H1 (cell line): ENCODE results near the gene SCG2. TPM values are rescaled to one million over a fixed set of nuclear protein-coding genes. Genes with fewer than 3 reads are reported as not detected.

ENCODE experiments used
- CTCF ChIA-PET: fragments of 300-600 bp; sonication (Branson Sonifier 250); formaldehyde crosslinking; loops from one replicate; lab custom pipeline; 2021; ENCODE audit not compliant: partially characterized antibody; lab: Charles Lee
- POLR2A ChIA-PET: fragments of 300-600 bp; sonication (Branson Sonifier 250); formaldehyde crosslinking; loops from one replicate; lab custom pipeline; 2021; ENCODE audit warnings: inconsistent platforms; ENCODE audit not compliant: partially characterized antibody; lab: Charles Lee
- DNase-seq, 2 experiments: peaks; one replicate each; pipeline versions ENCODE4 v3.0.0 to v3.0.0-alpha.2; 2010 to 2022; ENCODE audit warnings: low spot score in 2 of 2, low read depth in 1 of 2, mixed read lengths in 1 of 2
- FAIRE-seq: peaks from 2 replicates; lab custom pipeline; 2011; peaks lifted over from hg19 to GRCh38; lab: Jason Lieb, UNC
- H2AFZ ChIP-seq: 2 replicates; pipeline ENCODE4 v1.8.1; 2012; ENCODE audit warnings: low read length, inconsistent platforms
- H2AK5ac ChIP-seq: 2 replicates; pipeline ENCODE4 v1.6.1; 2013; ENCODE audit warnings: low read depth, low read length
- H2BK120ac ChIP-seq: replicated peaks from 2 replicates; pipeline ENCODE3; 2013; ENCODE audit warnings: low read depth, low read length, inconsistent platforms
- H2BK12ac ChIP-seq: 2 replicates; pipeline ENCODE4 v1.6.1; 2013; ENCODE audit warnings: low read depth, low read length
- H2BK15ac ChIP-seq: 2 replicates; pipeline ENCODE4 v1.6.1; 2013; ENCODE audit warnings: low read length
- H2BK20ac ChIP-seq: 2 replicates; pipeline ENCODE4 v1.6.1; 2013; ENCODE audit warnings: low read length
- H2BK5ac ChIP-seq: 2 replicates; pipeline ENCODE4 v1.6.1; 2013; ENCODE audit warnings: low read depth, low read length
- H3K14ac ChIP-seq: 2 replicates; pipeline ENCODE4 v1.6.1; 2013; ENCODE audit warnings: inconsistent platforms; ENCODE audit not compliant: insufficient read length
- H3K18ac ChIP-seq: 2 replicates; pipeline ENCODE4 v1.6.1; 2013; ENCODE audit warnings: low read length; ENCODE audit errors: extremely low read depth
- H3K23ac ChIP-seq: 2 replicates; pipeline ENCODE4 v1.6.1; 2013; ENCODE audit warnings: inconsistent platforms; ENCODE audit not compliant: insufficient read length
- H3K23me2 ChIP-seq: 2 replicates; pipeline ENCODE4 v1.6.1; 2013; ENCODE audit warnings: low read depth, low read length
- H3K27ac ChIP-seq: 2 replicates; pipeline ENCODE4 v1.6.1; 2011; ENCODE audit warnings: low read depth, low read length, inconsistent platforms
- H3K27me3 ChIP-seq, 4 experiments: replicated peaks in 1 of 4; 1 replicate in 1 of 4; 2 replicates in 3 of 4; pipeline versions ENCODE4 v1.6.1 to v1.8.1; 2011 to 2013; ENCODE audit warnings: low read length in 3 of 4, mild to moderate bottlenecking in 3 of 4, inconsistent platforms in 2 of 4, mixed read lengths in 2 of 4, moderate library complexity in 1 of 4; ENCODE audit not compliant: control insufficient read depth in 3 of 4, insufficient read depth in 3 of 4; ENCODE audit errors: extremely low read depth in 1 of 4
- H3K36me3 ChIP-seq, 4 experiments: 2 replicates each; pipeline versions ENCODE4 v1.6.1 to v1.8.1; 2011 to 2013; ENCODE audit warnings: mild to moderate bottlenecking in 4 of 4, low read length in 3 of 4, moderate library complexity in 2 of 4, control low read depth in 1 of 4, inconsistent platforms in 1 of 4; ENCODE audit not compliant: insufficient read depth in 4 of 4, control insufficient read depth in 2 of 4
- H3K4ac ChIP-seq: replicated peaks from 2 replicates; pipeline ENCODE3; 2013; ENCODE audit warnings: low read length, low read depth, mixed read lengths, inconsistent platforms; ENCODE audit not compliant: insufficient read length
- H3K4me1 ChIP-seq, 4 experiments: replicated peaks in 1 of 4; 1 replicate in 1 of 4; 2 replicates in 3 of 4; pipeline versions ENCODE4 v1.6.1 to v1.8.1; 2011 to 2013; ENCODE audit warnings: low read length in 3 of 4, inconsistent platforms in 2 of 4, mixed read lengths in 1 of 4; ENCODE audit not compliant: insufficient read depth in 4 of 4, control insufficient read depth in 3 of 4
- H3K4me2 ChIP-seq, 2 experiments: 2 replicates each; pipeline versions ENCODE4 v1.6.1 to v1.8.1; 2011 to 2013; ENCODE audit warnings: low read depth in 2 of 2, low read length in 2 of 2, control low read depth in 1 of 2, inconsistent platforms in 1 of 2, mild to moderate bottlenecking in 1 of 2; ENCODE audit not compliant: insufficient read depth in 1 of 2
- H3K4me3 ChIP-seq, 4 experiments: fragments of 200-600, 300-600 bp in 1 of 4; sonication (generic), shearing (Covaris generic), sonication (Bioruptor Twin) in 1 of 4; 2 replicates each; pipeline versions ENCODE4 v1.5.1 to v1.8.1; 2011 to 2016; ENCODE audit warnings: low read length in 4 of 4, low read depth in 3 of 4, control low read depth in 2 of 4, inconsistent platforms in 2 of 4, mild to moderate bottlenecking in 2 of 4, mixed read lengths in 1 of 4, moderate library complexity in 1 of 4; ENCODE audit not compliant: insufficient read depth in 2 of 4; ENCODE audit errors: extremely low read depth in 1 of 4
- H3K56ac ChIP-seq: replicated peaks from 2 replicates; pipeline ENCODE3; 2013; ENCODE audit warnings: low read depth, mild to moderate bottlenecking, mixed read lengths, low read length, inconsistent platforms; ENCODE audit not compliant: insufficient read length
- H3K79me1 ChIP-seq: 2 replicates; pipeline ENCODE4 v1.6.1; 2013; ENCODE audit warnings: low read depth, low read length, control low read depth
- H3K79me2 ChIP-seq, 2 experiments: 2 replicates each; pipeline versions ENCODE4 v1.6.1 to v1.8.1; 2012 to 2013; ENCODE audit warnings: low read length in 2 of 2, mild to moderate bottlenecking in 2 of 2, inconsistent platforms in 1 of 2; ENCODE audit not compliant: insufficient read depth in 2 of 2, control insufficient read depth in 1 of 2
- H3K9ac ChIP-seq, 4 experiments: replicated peaks in 1 of 4; 1 replicate in 1 of 4; 2 replicates in 3 of 4; pipeline versions ENCODE4 v1.6.1 to v1.8.1; 2011 to 2013; ENCODE audit warnings: low read depth in 3 of 4, low read length in 3 of 4, control low read depth in 2 of 4, mild to moderate bottlenecking in 2 of 4, moderate library complexity in 2 of 4, inconsistent platforms in 1 of 4; ENCODE audit errors: extremely low read depth in 1 of 4
- H3K9me3 ChIP-seq, 2 experiments: 2 replicates each; pipeline versions ENCODE4 v1.6.1 to v1.8.1; 2012 to 2013; ENCODE audit warnings: mild to moderate bottlenecking in 2 of 2, moderate library complexity in 2 of 2, control low read depth in 1 of 2, inconsistent platforms in 1 of 2, low read depth in 1 of 2, low read length in 1 of 2, mixed read lengths in 1 of 2; ENCODE audit not compliant: insufficient read depth in 2 of 2
- H4K20me1 ChIP-seq, 2 experiments: replicated peaks in 1 of 2; 2 replicates each; pipeline versions ENCODE3 to v1.8.1; 2011 to 2013; ENCODE audit warnings: inconsistent platforms in 2 of 2, low read length in 2 of 2, mild to moderate bottlenecking in 1 of 2; ENCODE audit not compliant: insufficient read depth in 2 of 2, control insufficient read depth in 1 of 2
- H4K5ac ChIP-seq: 2 replicates; pipeline ENCODE4 v1.6.1; 2013; ENCODE audit warnings: low read length, low read depth, mixed read lengths, inconsistent platforms; ENCODE audit not compliant: insufficient read length
- H4K8ac ChIP-seq: 2 replicates; pipeline ENCODE4 v1.8.0; 2013; ENCODE audit warnings: mild to moderate bottlenecking, moderate library complexity, low read length, inconsistent platforms; ENCODE audit not compliant: insufficient read depth; ENCODE audit errors: extremely low read depth
- H4K91ac ChIP-seq: replicated peaks from 2 replicates; pipeline ENCODE3; 2013; ENCODE audit warnings: low read length, mixed read lengths, inconsistent platforms; ENCODE audit not compliant: insufficient read length
- BACH1 ChIP-seq: IDR thresholded peaks from 2 replicates; pipeline ENCODE4 v1.6.1; 2012; ENCODE audit warnings: low read length, improper control_type of control experiment
- BRCA1 ChIP-seq: IDR thresholded peaks from 2 replicates; pipeline ENCODE4 v1.6.1; 2012; ENCODE audit warnings: low read depth, low read length, improper control_type of control experiment
- CBX8 ChIP-seq: fragments of 300-800, 300-1000 bp; sonication (generic); IDR thresholded peaks from 2 replicates; pipeline ENCODE4 v1.7.1; 2016; ENCODE audit warnings: low read depth, low read length, borderline replicate concordance
- CHD1 ChIP-seq: IDR thresholded peaks from 2 replicates; pipeline ENCODE4 v1.6.1; 2012; ENCODE audit warnings: low read depth, low read length, improper control_type of control experiment
- EZH2 ChIP-seq: fragments of 200-600 bp; sonication (generic); IDR thresholded peaks from 2 replicates; pipeline ENCODE4 v1.7.1; 2012; ENCODE audit warnings: low read depth, mild to moderate bottlenecking, moderate library complexity, low read length, inconsistent platforms; ENCODE audit not compliant: severe bottlenecking
- JUND ChIP-seq: IDR thresholded peaks from 2 replicates; pipeline ENCODE4 v1.6.1; 2011; ENCODE audit warnings: mild to moderate bottlenecking, improper control_type of control experiment, low read length
- KDM1A ChIP-seq: fragments of 200-600, 300-600 bp; sonication (generic); IDR thresholded peaks from 2 replicates; pipeline ENCODE4 v1.7.1; 2016; ENCODE audit warnings: mild to moderate bottlenecking, low read length, borderline replicate concordance
- NRF1 ChIP-seq: IDR thresholded peaks from 2 replicates; pipeline ENCODE4 v1.6.1; 2011; ENCODE audit warnings: mild to moderate bottlenecking, low read depth, low read length, improper control_type of control experiment
- RAD21 ChIP-seq, 2 experiments: IDR thresholded peaks in 1 of 2; conservative IDR thresholded peaks in 1 of 2; 2 replicates each; pipeline ENCODE4 v1.6.1; 2011; ENCODE audit warnings: low read depth in 2 of 2, low read length in 2 of 2, improper control_type of control experiment in 1 of 2, inconsistent platforms in 1 of 2, mild to moderate bottlenecking in 1 of 2, moderate library complexity in 1 of 2
- RNF2 ChIP-seq: fragments of 200-900, 300-1000 bp; sonication (generic); IDR thresholded peaks from 2 replicates; pipeline ENCODE4 v1.7.1; 2016; ENCODE audit warnings: borderline replicate concordance, low read depth, mild to moderate bottlenecking, antibody characterized with exemption, low read length; ENCODE audit not compliant: poor library complexity, severe bottlenecking; ENCODE audit errors: missing control alignments
- SP1 ChIP-seq: IDR thresholded peaks from 2 replicates; pipeline ENCODE4 v1.6.1; 2011; ENCODE audit warnings: low read depth, low read length
- SP4 ChIP-seq: IDR thresholded peaks from 2 replicates; pipeline ENCODE4 v1.6.1; 2012; ENCODE audit warnings: low read length, inconsistent platforms
- TAF1 ChIP-seq: IDR thresholded peaks from 2 replicates; pipeline ENCODE4 v1.6.1; 2011; ENCODE audit warnings: mild to moderate bottlenecking, low read depth, low read length
- TAF7 ChIP-seq: optimal IDR thresholded peaks from 2 replicates; pipeline ENCODE3; 2011; ENCODE audit warnings: low read depth, mild to moderate bottlenecking, inconsistent platforms, low read length, moderate library complexity, borderline replicate concordance
- WGBS, 2 experiments: shearing (Covaris generic) in 1 of 2; methylation state at CpG; one replicate each; pipeline versions ENCODE4 v1.1.6 to v1.1.7; 2013 to 2015; ENCODE audit warnings: low lambda C conversion rate in 2 of 2, mixed read lengths in 2 of 2, inconsistent platforms in 1 of 2, low coverage in 1 of 2, missing lambda C conversion rate in 1 of 2; ENCODE audit not compliant: insufficient replicate concordance in 2 of 2, insufficient coverage in 1 of 2, insufficient read length in 1 of 2; ENCODE audit errors: extremely low coverage in 1 of 2, missing lambda C conversion rate in 1 of 2; 5-methylcytosine and 5-hydroxymethylcytosine counted together
- polyA plus RNA-seq, 7 experiments: library from polyadenylated mRNA; depleted of rRNA in 3 of 7; stranded (reverse) in 5 of 7; unstranded in 2 of 7; fragments of >200 nt in 5 of 7; fragments of 200-250 nt in 2 of 7; gene quantifications; 1 replicate in 5 of 7; 2 replicates in 1 of 7; 4 replicates in 1 of 7; pipeline versions ENCODE4 v1.2.1 to v1.2.3, GENCODE V29; 2011 to 2013; ENCODE audit warnings: missing spikeins in 2 of 7, mixed read lengths in 2 of 7
- total RNA-seq: library from RNA; stranded (reverse); fragmentation: NEBNext Ultra II Directional; extraction: Animal tissue kit (Norgen Biotek cat#: 25700); gene quantifications from 2 replicates; pipeline ENCODE4 v1.2.1, GENCODE V29; 2021

Gene SCG2
- total and polyA plus RNA-seq, 2 of the 8 experiments (the other 6 are each of a cell fraction or from before 2014, with no cell fraction given), result 0.54 to 1.0 TPM

GRCh38 chr2:223614534-223614933, 12.4 kb upstream of the SCG2 start:
- no peaks in the 10 kb centered on the region for H3K9me3 ChIP-seq
- H3K4ac ChIP-seq, result no peak overlapping the region
- H2AK5ac ChIP-seq, result no peak overlapping the region
- POLR2A ChIA-PET, result interaction anchor here (0.9 kb wide), 1 partner anchor 61 kb away, joined by 3 read pairs; no protein-coding TSS in a partner anchor
- H4K91ac ChIP-seq, result no peak overlapping the region
- WGBS, 2 experiments, result 79% methylated on average over 1 of the region's 1 CpG; no CpG with 5 or more reads in 1 of the 2 experiments
- no peak overlapping the region for H3K4me2 ChIP-seq
- H4K5ac ChIP-seq, result no peak overlapping the region
- H3K23me2 ChIP-seq, result no peaks in the 10 kb centered on the region; the same call in 1 of the 2 replicates
- H3K4me1 ChIP-seq, result peaks cover 4 to 22% (median 8%) of the 10 kb centered on the region in 4 experiments
- no peak overlapping the region for H2BK15ac ChIP-seq
- no peak overlapping the region for H3K27ac ChIP-seq
- H3K23ac ChIP-seq, result no peak overlapping the region
- H4K20me1 ChIP-seq, result peaks cover 14 to 23% of the 10 kb centered on the region in 2 experiments
- no peak overlapping the region for H3K14ac ChIP-seq
- H3K36me3 ChIP-seq, result no peaks in the 10 kb centered on the region
- H3K27me3 ChIP-seq, result peaks cover 51 to 72% (median 69%) of the 10 kb centered on the region in 4 experiments
- CTCF ChIA-PET, result interaction anchor here (0.7 to 1.7 kb wide), 3 partner anchors 136 to 643 kb away, joined by 4 to 5 read pairs (median 4); no protein-coding TSS in a partner anchor
- H2BK12ac ChIP-seq, result no peak overlapping the region
- H3K9ac ChIP-seq, result no peak overlapping the region
- FAIRE-seq, result no peak
- DNase-seq, result no peak
- no peaks in the 10 kb centered on the region for H3K79me2 ChIP-seq
- no peak overlapping the region for H3K18ac ChIP-seq
- no peak overlapping the region for H2BK5ac ChIP-seq
- no peak overlapping the region for H2BK120ac ChIP-seq
- H3K56ac ChIP-seq, result no peak overlapping the region
- H2AFZ ChIP-seq, result no peak overlapping the region
- H3K4me3 ChIP-seq, result no peak overlapping the region
- no peaks in the 10 kb centered on the region for H3K79me1 ChIP-seq
- no peak overlapping the region for H4K8ac ChIP-seq
- no peak overlapping the region for H2BK20ac ChIP-seq
- no peak for TF ChIP-seq RNF2
- TF ChIP-seq SP1, result no peak
- no peak for TF ChIP-seq CBX8
- TF ChIP-seq EZH2, result no peak
- no peak for TF ChIP-seq RAD21 (IDR thresholded peaks at IDR 0.05 in 1 of 2, conservative IDR thresholded peaks at IDR 0.05 in 1 of 2; ENCODE audit: low read depth in 2 of 2, low read length in 2 of 2)
- TF ChIP-seq BRCA1, result no peak
- no peak for TF ChIP-seq TAF1
- TF ChIP-seq SP4, result no peak
- TF ChIP-seq KDM1A, result no peak
- TF ChIP-seq TAF7, result no peak
- no peak for TF ChIP-seq CHD1
- TF ChIP-seq NRF1, result no peak
- TF ChIP-seq JUND, result no peak
- TF ChIP-seq BACH1, result no peak
